Stimulated activated CD4-positive, alpha-beta T cell treated with anti-CD3 and anti-CD28 coated beads, Interleukin-12 subunit alpha, Interleukin-12 subunit beta, amount 100 ng/mL, for 4 hours (primary cell): Measurements from ENCODE around the gene TANC1.

Experiments
- DNase-seq: peaks from one replicate; pipeline ENCODE4 v3.0.0-alpha.2; 2020

Gene TANC1

GRCh38 chr2:159148901-159149300, 180.5 kb downstream of the TANC1 start:
- no peak for DNase-seq

DNA sequence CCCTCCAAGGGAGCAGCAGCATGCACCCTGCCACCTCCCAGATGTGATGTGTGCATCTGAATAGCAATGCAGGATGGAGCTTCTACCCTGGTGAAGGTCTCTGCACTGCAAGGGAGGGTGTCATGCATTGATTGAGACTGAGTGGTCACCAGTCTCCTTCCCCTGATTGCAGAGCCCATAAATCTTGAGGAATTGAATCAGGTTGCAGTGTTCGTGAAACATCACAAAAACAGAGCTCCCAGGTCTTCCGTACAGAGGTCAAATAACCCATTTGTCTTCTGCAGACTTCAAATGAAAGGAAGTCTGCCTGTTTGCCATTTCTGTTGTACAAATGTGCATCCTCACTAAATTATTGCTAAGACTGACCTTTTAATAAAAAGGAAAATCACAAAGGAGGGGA, 181.3 kb downstream of the TANC1 start:
- no peak for DNase-seq

DNA sequence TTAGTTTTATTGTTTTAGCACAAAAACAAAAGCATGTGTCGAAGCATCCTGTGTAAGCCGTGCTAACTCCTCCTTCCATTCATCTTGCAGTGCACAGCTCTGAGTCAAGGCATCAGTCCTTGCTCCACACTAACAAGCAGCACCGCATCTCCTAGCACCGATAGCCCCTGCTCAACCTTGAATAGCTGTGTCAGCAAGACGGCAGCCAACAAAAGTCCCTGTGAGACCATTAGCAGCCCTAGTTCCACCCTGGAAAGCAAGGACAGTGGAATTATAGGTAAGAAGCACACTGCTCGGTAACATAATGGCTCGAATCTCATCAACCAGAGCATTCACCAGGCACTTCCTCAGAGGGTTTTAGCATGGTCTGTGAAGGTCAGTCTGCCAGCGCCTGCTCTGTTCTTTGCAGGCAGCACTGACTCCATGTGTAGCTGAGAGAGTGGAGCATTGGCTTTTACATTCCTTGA, 181.9 kb downstream of the TANC1 start:
- no peak for DNase-seq

- DNase-seq, result no peak
Measured at GRCh38 chr2:159151198-159152127, 183.0 kb downstream of the TANC1 start.

- no peak for DNase-seq
Measured at GRCh38 chr2:159152128-159152778, 183.8 kb downstream of the TANC1 start.

DNA sequence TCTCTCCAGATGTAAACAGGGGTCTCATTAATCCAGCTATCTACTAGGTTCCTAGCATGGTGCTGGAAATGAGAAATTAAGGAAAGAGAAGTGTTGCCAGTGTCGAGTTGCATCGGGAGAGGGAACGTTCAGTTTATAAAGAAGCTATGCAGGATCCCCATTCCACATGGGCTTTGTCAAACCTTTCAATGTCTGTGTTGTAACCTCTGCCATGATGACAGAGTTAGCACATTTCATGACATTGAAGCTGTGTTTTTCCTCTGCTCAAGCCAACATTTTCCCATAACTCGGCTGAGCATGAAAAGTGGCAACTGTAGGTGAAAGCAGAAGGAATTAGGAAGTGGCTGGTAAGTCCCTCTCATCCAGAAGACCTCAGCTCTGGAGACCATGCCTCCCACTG, 184.6 kb downstream of the TANC1 start:
- DNase-seq, result no peak

GRCh38 chr2:159153463-159153862, 185.0 kb downstream of the TANC1 start:
- DNase-seq, result no peak

- DNase-seq, result no peak
Measured at GRCh38 chr2:159153951-159154350, 185.5 kb downstream of the TANC1 start.

DNA sequence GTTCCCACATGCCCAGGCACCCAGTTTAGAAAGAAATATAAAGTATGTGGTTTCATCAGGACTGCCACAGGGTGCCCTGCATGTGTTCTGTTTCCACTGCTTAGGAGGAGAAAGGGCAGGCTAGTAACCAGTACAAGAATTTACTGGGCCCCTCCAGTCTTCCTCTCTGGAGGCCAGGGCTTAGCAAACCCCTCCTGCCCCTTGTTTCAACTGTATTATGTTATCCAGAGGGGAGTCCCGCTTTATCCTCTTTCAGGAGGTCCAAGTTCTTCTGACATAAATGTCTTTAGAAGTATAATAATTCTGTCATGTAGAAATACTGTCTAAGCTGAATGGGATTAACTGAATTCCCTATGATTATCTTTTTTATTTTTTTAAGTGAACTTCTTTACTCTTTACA, 185.9 kb downstream of the TANC1 start:
- no peak for DNase-seq

GRCh38 chr2:159155320-159155719, 186.9 kb downstream of the TANC1 start:
- DNase-seq, result no peak

GRCh38 chr2:159155791-159156190, 187.4 kb downstream of the TANC1 start:
- no peak for DNase-seq

- DNase-seq, result no peak
Measured at GRCh38 chr2:159156834-159157233, 188.4 kb downstream of the TANC1 start.

DNA sequence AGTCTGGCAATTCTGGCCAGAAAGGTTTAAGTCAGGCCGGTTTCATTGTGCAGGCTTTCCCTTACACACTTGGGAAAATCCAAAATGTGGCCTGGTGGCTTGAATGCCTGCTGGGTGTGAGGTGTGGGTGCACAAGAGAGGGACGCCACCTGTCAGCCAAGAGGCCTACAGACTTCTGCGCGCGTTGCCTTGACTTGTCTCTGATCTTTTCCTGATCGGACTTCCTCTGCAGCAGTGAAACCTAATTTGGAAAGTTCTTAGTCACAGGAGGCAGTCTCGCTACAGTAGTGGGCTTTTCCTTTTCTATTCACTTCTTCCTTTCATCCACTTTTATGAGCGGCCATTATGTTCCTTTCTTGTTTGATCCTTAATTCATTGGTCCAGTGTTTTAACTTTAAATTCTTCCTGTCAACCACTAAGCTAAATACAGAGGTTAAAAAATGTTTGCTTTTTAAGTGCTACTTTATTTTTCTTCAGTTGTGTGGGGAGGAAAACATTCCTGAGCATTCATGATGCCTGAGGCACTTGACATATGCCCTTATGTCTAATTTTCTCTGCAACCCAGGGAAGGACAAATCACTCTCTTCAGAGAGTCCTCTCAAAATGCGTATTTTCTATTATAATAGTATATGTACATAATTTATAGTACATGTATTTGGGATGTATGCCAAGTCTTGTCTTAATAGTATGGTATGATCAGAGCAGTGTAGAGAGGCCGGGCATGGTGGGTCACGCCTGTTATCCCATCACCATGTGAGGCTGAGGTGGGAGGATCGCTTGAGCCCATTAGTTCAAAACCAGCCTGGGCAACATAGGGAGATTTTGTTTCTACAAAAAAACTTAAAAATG, 189.1 kb downstream of the TANC1 start:
- no peak for DNase-seq

DNA sequence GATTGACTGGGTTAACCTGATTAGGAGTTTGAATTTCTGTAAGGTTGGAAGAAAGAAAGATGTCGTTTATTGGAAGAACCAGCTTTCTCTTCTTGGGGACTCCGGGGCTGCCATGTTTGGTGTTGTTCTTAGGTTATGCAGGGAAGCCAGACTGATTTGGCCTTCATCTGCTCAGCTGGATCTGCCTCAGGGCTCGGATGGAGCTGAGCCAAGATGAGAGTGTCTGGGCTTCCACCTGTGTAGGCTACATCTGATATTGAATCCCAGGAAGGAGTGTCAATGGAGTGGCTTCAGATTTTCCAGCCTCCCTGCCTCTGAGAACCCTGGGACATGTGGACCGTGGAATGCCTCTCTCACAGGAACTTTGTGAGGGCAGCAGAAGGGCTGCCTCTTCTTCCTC, 192.0 kb downstream of the TANC1 start:
- DNase-seq, result no peak

GRCh38 chr2:159160954-159161353, 192.5 kb downstream of the TANC1 start:
- DNase-seq, result no peak

- no peak for DNase-seq
Measured at GRCh38 chr2:159163930-159164329, 195.5 kb downstream of the TANC1 start.

GRCh38 chr2:159164457-159164911, 196.0 kb downstream of the TANC1 start:
- DNase-seq, result no peak

DNA sequence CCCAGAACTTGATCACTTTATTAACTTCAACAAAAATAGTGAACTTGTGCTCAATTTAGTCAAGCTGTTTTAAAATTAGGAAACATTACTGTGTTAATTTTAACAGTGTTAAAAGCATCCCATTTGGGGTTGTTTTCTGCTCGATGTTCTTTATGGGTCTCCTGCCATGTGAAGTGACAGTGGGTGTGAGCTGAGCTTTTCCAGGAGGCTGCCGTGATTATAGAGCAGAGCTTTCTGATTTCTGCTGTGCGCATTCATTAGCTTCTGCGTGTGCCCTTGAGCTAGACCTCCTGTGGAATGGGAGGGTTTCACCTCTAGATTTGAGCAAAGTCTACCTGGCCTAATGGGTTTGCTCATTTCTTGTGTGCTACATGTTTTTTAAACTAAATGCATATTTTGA, 196.6 kb downstream of the TANC1 start:
- no peak for DNase-seq

GRCh38 chr2:159168707-159169106, 200.3 kb downstream of the TANC1 start:
- no peak for DNase-seq

- no peak for DNase-seq
Measured at GRCh38 chr2:159169187-159169586, 200.7 kb downstream of the TANC1 start.

DNA sequence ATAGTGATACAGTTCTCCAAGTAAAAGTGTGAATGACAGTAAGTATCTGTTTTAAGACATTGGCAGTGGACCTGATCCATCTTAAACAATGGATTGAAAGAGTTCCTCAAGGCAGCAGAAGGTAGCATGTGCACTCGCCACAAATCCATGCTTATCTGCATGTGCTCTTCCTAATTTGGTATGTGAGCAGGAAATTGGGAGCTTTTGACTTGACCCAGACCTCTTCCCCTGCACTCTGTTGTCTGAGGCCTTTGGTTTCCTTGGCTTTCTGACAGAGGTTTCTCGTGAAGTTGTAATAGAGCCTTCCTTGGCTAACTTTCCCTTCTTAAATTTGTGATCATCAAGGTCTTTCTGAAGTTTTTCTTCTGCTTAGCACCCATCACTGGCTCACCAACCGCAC, 204.0 kb downstream of the TANC1 start:
- no peak for DNase-seq

- no peak for DNase-seq
Measured at GRCh38 chr2:159174759-159175158, 206.3 kb downstream of the TANC1 start.

GRCh38 chr2:159175182-159175581, 206.7 kb downstream of the TANC1 start:
- DNase-seq, result no peak
